ENCODE measurements around the gene GMPR2. TPM values are rescaled to one million over a fixed set of nuclear protein-coding genes. Genes with fewer than 3 reads are reported as not detected.

GMPR2 gene
- total and polyA plus RNA-seq, 2 of the 4 experiments (the other 2 are of a cell fraction), result 63.7 to 92.5 TPM

GRCh38 chr14:24196071-24197055 is 36.4 kb upstream of the GMPR2 start (continued):
- TF ChIP-seq ELK1 (IDR thresholded peaks at IDR 0.05; ENCODE audit: borderline replicate concordance, low read depth, low read length), result no peak
- TF ChIP-seq SMC3 (IDR thresholded peaks at IDR 0.05; ENCODE audit: low read depth, low read length), result no peak

GRCh38 chr14:24197056-24197450 is 35.7 kb upstream of the GMPR2 start:
- peaks cover 38 to 56% of the 10 kb centered on the region in 2 experiments for H3K79me1 ChIP-seq (ENCODE audit: low read depth in 1 of 2, low read length in 2 of 2)
- no TSS peak for BruUV-seq (replicated peaks)
- H3K27ac ChIP-seq (ENCODE audit: insufficient read depth, low read length), result no peak overlapping the region
- H3K56ac ChIP-seq (ENCODE audit: extremely low read depth, insufficient read depth, low read length), result no peak overlapping the region
- ChIA-PET POLR2A (ENCODE audit: unreplicated experiment) (no interaction called here), CTCF (no interaction called here)
- no peak overlapping the region for H3K4ac ChIP-seq (ENCODE audit: low read depth, low read length)
- no peak overlapping the region for H2AK5ac ChIP-seq (ENCODE audit: low read depth, low read length)
- H2BK5ac ChIP-seq (ENCODE audit: low read depth, low read length, poor library complexity, severe bottlenecking), result no peak overlapping the region
- dilution Hi-C loops (cut with HindIII; ENCODE audit: low sequenced_read_pairs, unreplicated experiment) (no loop called here), in situ Hi-C loops (cut with MboI; ENCODE audit: low sequenced_read_pairs) (no loop called here), intact Hi-C loops (cut with micrococcal nuclease) (no loop called here)
- H2BK20ac ChIP-seq (ENCODE audit: low read depth, low read length), result no peak overlapping the region
- no peak overlapping the region for H3K9ac ChIP-seq (ENCODE audit: low read depth, low read length)
- no peak overlapping the region for H2BK15ac ChIP-seq (ENCODE audit: low read depth, low read length)
- no peak overlapping the region for H2BK120ac ChIP-seq (ENCODE audit: low read depth, low read length)
- no peaks in the 10 kb centered on the region for H3K9me3 ChIP-seq (ENCODE audit: control insufficient read depth, insufficient read depth, low read length)
- no peak overlapping the region for H3K4me2 ChIP-seq (ENCODE audit: low read depth, low read length)
- peak overlapping the region; percentile 90 for H3K23ac ChIP-seq (ENCODE audit: low read depth, low read length)
- peak overlapping the region; percentile 9 for H2AK9ac ChIP-seq (replicated peaks; ENCODE audit: low read depth, low read length, poor library complexity)
- no peaks in the 10 kb centered on the region for H3K27me3 ChIP-seq (ENCODE audit: control insufficient read depth, insufficient read depth, low read length)
- no peak overlapping the region for H4K91ac ChIP-seq (ENCODE audit: insufficient read depth, low read depth, low read length)
- no peak overlapping the region for H3K4me3 ChIP-seq (ENCODE audit: insufficient read depth, low read depth, low read length)
- WGBS, 2 experiments (ENCODE audit: extremely low coverage in 2 of 2, insufficient read length in 1 of 2), result 80% methylated on average over 1 of the region's 2 CpGs; no CpG with 5 or more reads in 1 of the 2 experiments
- peaks cover 11% of the 10 kb centered on the region; the same call in 1 of the 2 replicates for H3K9me1 ChIP-seq (ENCODE audit: insufficient read depth, low read length)
- ATAC-seq (ENCODE audit: low read depth) (no peak), DNase-seq (no peak)
- H3K4me1 ChIP-seq (ENCODE audit: control insufficient read depth, insufficient read depth, low read length), result peaks cover 8% of the 10 kb centered on the region
- no peak overlapping the region for H4K5ac ChIP-seq (ENCODE audit: low read depth, low read length)
- peak overlapping the region in 1 of 2 experiments; percentile 59; a peak in 1 of 4 replicates for H4K8ac ChIP-seq (ENCODE audit: low read depth in 2 of 2, low read length in 2 of 2)
- H4K20me1 ChIP-seq (ENCODE audit: insufficient read depth, low read length), result no peaks in the 10 kb centered on the region
- TF ChIP-seq RFX5 (IDR thresholded peaks at IDR 0.05; ENCODE audit: low read depth, low read length) (no peak), CTCF (conservative IDR thresholded peaks at IDR 0.05; ENCODE audit: low read depth, low read length) (no peak), CHD1 (IDR thresholded peaks at IDR 0.05; ENCODE audit: low read depth, low read length) (no peak), USF2 (IDR thresholded peaks at IDR 0.05; ENCODE audit: low read depth, low read length) (no peak), MAFK (IDR thresholded peaks at IDR 0.05; ENCODE audit: low read depth, low read length) (no peak)
- no peak overlapping the region for H2AFZ ChIP-seq (replicated peaks; ENCODE audit: low read length, poor library complexity)
- H3K18ac ChIP-seq (ENCODE audit: low read depth, low read length), result no peak overlapping the region
- peaks cover 16% of the 10 kb centered on the region for H3K36me3 ChIP-seq (ENCODE audit: control insufficient read depth, insufficient read depth, low read length)
- no peak overlapping the region for H3K14ac ChIP-seq (replicated peaks; ENCODE audit: low read depth, low read length)

Measured in IMR-90 (cell line).